Measurements from ENCODE around the gene RPL11. TPM values are rescaled to one million over a fixed set of nuclear protein-coding genes. Genes with fewer than 3 reads are reported as not detected.

Gene RPL11
- total RNA-seq, result 1,000 to 10,000 TPM; 1,338 to 1,473 TPM
- polyA plus RNA-seq (2013, experiment 1 of 2), result 1,683 TPM
- 1,573 TPM for polyA plus RNA-seq (2013, experiment 2 of 2)
- long read RNA-seq, experiment 1, transcript RPL11-203 (5 exons, 879 nt), result major isoform, 701 of 809 reads
- long read RNA-seq, experiment 1, partial matches to known transcripts, result 53 of 809 reads
- long read RNA-seq, experiment 1, other reads (novel, unspliced or antisense), result 52 of 809 reads
- long read RNA-seq, experiment 2, transcript RPL11-201 (6 exons, 660 nt), result minor isoform, 40 of 332 reads
- long read RNA-seq, experiment 2, transcript RPL11-203 (5 exons, 879 nt), result minor isoform, 21 of 332 reads
- long read RNA-seq, experiment 2, transcript RPL11-206 (6 exons, 1,017 nt), result major isoform, 263 of 332 reads
- long read RNA-seq, experiment 2, partial matches to known transcripts, result 5 of 332 reads
- long read RNA-seq, experiment 2, other reads (novel, unspliced or antisense), result 3 of 332 reads
- long read RNA-seq, experiment 3, transcript RPL11-202 (5 exons, 1,600 nt), result minor isoform, 5 of 1,016 reads
- long read RNA-seq, experiment 3, transcript RPL11-203 (5 exons, 879 nt), result minor isoform, 40 of 1,016 reads
- long read RNA-seq, experiment 3, transcript RPL11-206 (6 exons, 1,017 nt), result major isoform, 799 of 1,016 reads
- long read RNA-seq, experiment 3, transcript RPL11-201 (6 exons, 660 nt), result minor isoform, 119 of 1,016 reads
- long read RNA-seq, experiment 3, partial matches to known transcripts, result 27 of 1,016 reads
- long read RNA-seq, experiment 3, other reads (novel, unspliced or antisense), result 26 of 1,016 reads
- long read RNA-seq, experiment 4, transcript RPL11-202 (5 exons, 1,600 nt), result major isoform, 7 of 30 reads
- long read RNA-seq, experiment 4, partial matches to known transcripts, result 11 of 30 reads
- long read RNA-seq, experiment 4, other reads (novel, unspliced or antisense), result 2 of 30 reads

DNA sequence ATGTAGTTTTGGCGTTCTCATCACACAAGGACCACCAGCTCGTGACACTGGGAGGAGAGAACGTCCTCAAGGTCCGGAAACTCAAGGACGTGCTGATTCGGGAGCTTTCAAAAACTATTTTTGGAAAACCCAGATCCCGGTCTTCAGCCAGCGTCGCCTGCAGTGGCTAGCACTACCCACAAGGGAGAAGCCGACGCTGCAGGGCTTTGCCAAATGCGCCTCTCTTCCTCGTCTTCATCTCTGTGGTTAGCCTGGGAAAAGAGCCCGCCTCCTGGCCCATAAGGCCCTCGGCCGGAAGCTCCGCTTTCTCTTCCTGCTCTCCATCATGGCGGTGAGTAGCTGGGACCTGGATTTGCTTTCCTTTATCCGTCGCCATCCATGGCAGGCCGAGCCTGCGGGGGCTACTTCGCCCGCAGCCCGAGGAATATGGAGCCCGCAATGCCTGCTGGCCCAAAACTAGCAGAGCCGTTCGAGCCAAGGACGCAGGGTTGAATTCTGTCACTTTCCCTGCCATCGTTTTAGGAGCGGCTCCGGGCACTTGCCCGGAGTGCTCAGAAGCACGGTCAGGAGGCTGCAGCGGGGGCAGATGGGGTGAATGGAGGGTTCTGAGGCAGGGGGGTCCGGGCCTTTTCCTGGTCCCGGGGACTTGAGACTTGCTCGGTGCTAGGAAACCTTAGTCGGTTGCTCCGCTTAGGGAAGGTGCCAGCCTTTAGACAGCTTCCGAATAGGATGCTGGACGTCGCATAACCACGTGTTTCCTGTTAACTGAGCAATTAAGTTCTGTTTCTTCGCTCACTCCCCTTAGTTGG, at the start of gene RPL11:
Gene RPL11 (plus strand): TSS at position 308 of the 809 bp plus-strand sequence. CDS start 18 bp downstream, at position 326.
- peak; percentile 84 for TF ChIP-seq CTCF (conservative IDR thresholded peaks at IDR 0.05)
- DNase-seq, result peak; percentile 96
- 1 to 2% methylated on average over 32 to 45 of the region's 45 CpGs for WGBS, 2 experiments (ENCODE audit: insufficient coverage in 1 of 2, insufficient read length in 1 of 2)
- peaks cover 21% of the 10 kb centered on the region for H3K9me3 Mint-ChIP-seq
- peak within 1 kb of the TSS; percentile 98 for H3K4me3 Mint-ChIP-seq
- peaks cover under 1% of the 10 kb centered on the region for H3K27me3 Mint-ChIP-seq (ENCODE audit: insufficient read depth)
- peaks cover 46% of the 10 kb centered on the region for H3K36me3 Mint-ChIP-seq (ENCODE audit: low read depth)
- H3K27me3 ChIP-seq (ENCODE audit: control insufficient read depth, insufficient read depth, low read length, poor library complexity, severe bottlenecking), result no peaks in the 10 kb centered on the region
- H3K4me3 ChIP-seq (ENCODE audit: low read length), result peak within 1 kb of the TSS; percentile 98
- peak within 1 kb of the TSS; percentile 78 for H3K27ac ChIP-seq (ENCODE audit: low read depth, low read length)
- H3K9ac ChIP-seq (ENCODE audit: extremely low read depth, low read length, poor library complexity, severe bottlenecking), result peak within 1 kb of the TSS; percentile 91
- peaks cover 6% of the 10 kb centered on the region for H3K9me3 ChIP-seq (ENCODE audit: control insufficient read depth, low read length)
- H3K4me1 Mint-ChIP-seq, result peaks cover 36% of the 10 kb centered on the region
- peaks cover 4% of the 10 kb centered on the region for H3K4me1 ChIP-seq (ENCODE audit: control insufficient read depth, insufficient read depth, low read length)
- H3K27ac Mint-ChIP-seq, result peak within 1 kb of the TSS; percentile 96
- peaks cover 45% of the 10 kb centered on the region for H3K36me3 ChIP-seq (ENCODE audit: control insufficient read depth, insufficient read depth, low read length)

DNA sequence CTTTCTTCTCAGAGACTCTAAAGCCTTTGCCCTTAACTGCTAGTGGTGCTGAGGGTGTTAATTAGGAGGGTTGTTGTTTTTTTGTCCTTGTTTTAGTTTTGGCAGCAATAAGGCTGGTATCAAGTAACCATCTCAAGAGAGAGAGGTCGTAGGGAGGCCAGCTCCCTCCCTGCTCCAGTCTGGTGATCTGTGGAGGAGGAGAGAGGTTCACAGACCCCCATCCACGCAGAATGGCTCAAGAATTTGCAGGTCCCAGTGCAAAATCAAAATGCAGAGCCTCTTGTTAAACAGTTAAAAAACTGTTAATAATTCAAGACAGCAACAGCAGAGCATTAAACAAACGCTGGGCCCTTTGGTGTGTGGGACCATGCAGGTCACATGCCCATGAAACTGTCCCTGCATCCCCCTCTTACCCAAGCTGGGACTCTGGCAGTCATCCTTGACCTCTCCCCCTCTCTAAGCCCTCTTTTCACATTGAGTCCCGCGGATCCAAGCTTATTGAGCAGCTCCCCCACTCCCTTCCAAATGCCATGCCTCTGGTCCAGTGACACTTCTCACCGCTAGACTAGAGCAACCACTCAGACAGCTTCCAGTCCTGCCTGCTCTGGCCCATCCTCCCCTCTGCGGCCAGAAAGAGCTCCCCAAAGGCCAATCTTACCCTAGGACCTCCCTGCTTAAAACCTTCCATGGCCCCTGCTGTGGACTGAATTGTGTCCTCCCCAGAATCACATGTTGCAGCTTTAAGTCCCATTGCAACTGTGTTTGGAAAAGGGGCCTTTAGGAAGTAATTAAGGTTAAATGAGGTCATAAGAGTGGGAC, 47.7 kb upstream of the RPL11 start:
- Histone ChIP-seq H3K27me3 (ENCODE audit: control insufficient read depth, insufficient read depth, low read length, poor library complexity, severe bottlenecking) (no peaks in the 10 kb centered on the region), H3K9me3 (ENCODE audit: control insufficient read depth, low read length) (no peaks in the 10 kb centered on the region), H3K4me1 (ENCODE audit: control insufficient read depth, insufficient read depth, low read length) (peaks cover 4% of the 10 kb centered on the region), H3K4me3 (ENCODE audit: low read length) (no peak overlapping the region), H3K9ac (ENCODE audit: extremely low read depth, low read length, poor library complexity, severe bottlenecking) (no peak overlapping the region), H3K27ac (ENCODE audit: low read depth, low read length) (no peak overlapping the region), H3K36me3 (ENCODE audit: control insufficient read depth, insufficient read depth, low read length) (no peaks in the 10 kb centered on the region)
- no peak for TF ChIP-seq CTCF (conservative IDR thresholded peaks at IDR 0.05)
- Mint-ChIP-seq H3K9me3 (no peaks in the 10 kb centered on the region), H3K36me3 (ENCODE audit: low read depth) (no peaks in the 10 kb centered on the region), H3K27ac (no peak overlapping the region), H3K4me1 (peaks cover 28% of the 10 kb centered on the region), H3K4me3 (no peak overlapping the region), H3K27me3 (ENCODE audit: insufficient read depth) (no peaks in the 10 kb centered on the region)
- WGBS, 2 experiments (ENCODE audit: insufficient coverage in 1 of 2, insufficient read length in 1 of 2), result 67 to 72% methylated on average over 3 to 7 of the region's 7 CpGs
- no peak for DNase-seq

Data from endodermal cell (in vitro differentiated cells).